Esophagus squamous epithelium (tissue), 4 donors: ENCODE data around the gene FTSJ3.

Experiments
- POLR2A ChIP-seq, 4 donors: fragments of 450-650 bp; IDR thresholded peaks; one replicate each; pipeline ENCODE4 v1.6.1; 2017; ENCODE audit warnings: antibody characterized with exemption in 4 of 4, mild to moderate bottlenecking in 4 of 4, moderate library complexity in 3 of 4
- TF ChIP-seq, protein P1 (sequence below), 6 experiments: fragments of 450-650 bp in 4 of 6; fragments of 200-600 bp in 2 of 6; sonication (generic) in 2 of 6; IDR thresholded peaks; one replicate each; pipeline ENCODE4 v1.5.1; 2016 to 2019; ENCODE audit warnings: antibody characterized with exemption in 6 of 6, mild to moderate bottlenecking in 4 of 6, moderate library complexity in 4 of 6

- TF ChIP-seq, protein P1, sequence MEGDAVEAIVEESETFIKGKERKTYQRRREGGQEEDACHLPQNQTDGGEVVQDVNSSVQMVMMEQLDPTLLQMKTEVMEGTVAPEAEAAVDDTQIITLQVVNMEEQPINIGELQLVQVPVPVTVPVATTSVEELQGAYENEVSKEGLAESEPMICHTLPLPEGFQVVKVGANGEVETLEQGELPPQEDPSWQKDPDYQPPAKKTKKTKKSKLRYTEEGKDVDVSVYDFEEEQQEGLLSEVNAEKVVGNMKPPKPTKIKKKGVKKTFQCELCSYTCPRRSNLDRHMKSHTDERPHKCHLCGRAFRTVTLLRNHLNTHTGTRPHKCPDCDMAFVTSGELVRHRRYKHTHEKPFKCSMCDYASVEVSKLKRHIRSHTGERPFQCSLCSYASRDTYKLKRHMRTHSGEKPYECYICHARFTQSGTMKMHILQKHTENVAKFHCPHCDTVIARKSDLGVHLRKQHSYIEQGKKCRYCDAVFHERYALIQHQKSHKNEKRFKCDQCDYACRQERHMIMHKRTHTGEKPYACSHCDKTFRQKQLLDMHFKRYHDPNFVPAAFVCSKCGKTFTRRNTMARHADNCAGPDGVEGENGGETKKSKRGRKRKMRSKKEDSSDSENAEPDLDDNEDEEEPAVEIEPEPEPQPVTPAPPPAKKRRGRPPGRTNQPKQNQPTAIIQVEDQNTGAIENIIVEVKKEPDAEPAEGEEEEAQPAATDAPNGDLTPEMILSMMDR (IDR thresholded peaks at IDR 0.05) = no peak
- no peak for TF ChIP-seq POLR2A (IDR thresholded peaks at IDR 0.05)
Measured at GRCh38 chr17:63809970-63810369, 17.5 kb downstream of the FTSJ3 start.
